Bone marrow (tissue), 2 donors: Measurements from ENCODE around the gene BCL2L1.

ENCODE experiments used
- DNase-seq, 2 donors: peaks; one replicate each; lab custom pipeline; 2025; lab: John Stamatoyannopoulos, UW

The BCL2L1 gene

GRCh38 chr20:31723319-31724078, 831 bp upstream of the BCL2L1 start:
- peak; percentile 89 to 99 for DNase-seq

DNA sequence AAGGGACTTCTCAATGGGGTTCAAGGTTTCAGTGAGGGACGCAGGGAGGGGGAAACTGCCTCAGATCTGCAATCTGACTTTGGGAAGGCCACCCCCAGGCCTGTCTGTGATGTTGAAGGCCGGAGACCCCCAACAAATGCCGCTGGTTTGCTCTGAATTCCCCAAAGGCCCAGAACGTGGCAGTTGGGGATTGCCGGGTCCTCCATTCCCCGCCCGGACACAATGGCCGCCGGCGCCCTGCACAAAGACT, 326 bp upstream of the BCL2L1 start:
- DNase-seq = no peak

DNA sequence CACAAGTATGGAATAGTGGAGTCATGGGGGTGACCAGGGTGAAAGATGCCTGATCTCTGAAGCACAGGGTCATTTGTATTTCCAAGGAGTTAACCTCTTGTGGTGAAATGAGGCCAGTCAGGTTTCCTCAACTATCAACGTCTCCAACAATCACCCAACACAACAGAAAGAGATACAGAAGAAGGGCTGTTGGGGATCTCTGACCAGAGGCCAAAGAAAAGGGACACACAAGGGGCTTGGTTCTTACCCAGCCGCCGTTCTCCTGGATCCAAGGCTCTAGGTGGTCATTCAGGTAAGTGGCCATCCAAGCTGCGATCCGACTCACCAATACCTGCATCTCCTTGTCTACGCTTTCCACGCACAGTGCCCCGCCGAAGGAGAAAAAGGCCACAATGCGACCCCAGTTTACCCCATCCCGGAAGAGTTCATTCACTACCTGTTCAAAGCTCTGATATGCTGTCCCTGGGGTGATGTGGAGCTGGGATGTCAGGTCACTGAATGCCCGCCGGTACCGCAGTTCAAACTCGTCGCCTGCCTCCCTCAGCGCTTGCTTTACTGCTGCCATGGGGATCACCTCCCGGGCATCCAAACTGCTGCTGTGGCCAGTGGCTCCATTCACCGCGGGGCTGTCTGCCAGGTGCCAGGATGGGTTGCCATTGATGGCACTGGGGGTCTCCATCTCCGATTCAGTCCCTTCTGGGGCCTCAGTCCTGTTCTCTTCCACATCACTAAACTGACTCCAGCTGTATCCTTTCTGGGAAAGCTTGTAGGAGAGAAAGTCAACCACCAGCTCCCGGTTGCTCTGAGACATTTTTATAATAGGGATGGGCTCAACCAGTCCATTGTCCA, 1.0 kb downstream of the BCL2L1 start:
- no peak for DNase-seq

DNA sequence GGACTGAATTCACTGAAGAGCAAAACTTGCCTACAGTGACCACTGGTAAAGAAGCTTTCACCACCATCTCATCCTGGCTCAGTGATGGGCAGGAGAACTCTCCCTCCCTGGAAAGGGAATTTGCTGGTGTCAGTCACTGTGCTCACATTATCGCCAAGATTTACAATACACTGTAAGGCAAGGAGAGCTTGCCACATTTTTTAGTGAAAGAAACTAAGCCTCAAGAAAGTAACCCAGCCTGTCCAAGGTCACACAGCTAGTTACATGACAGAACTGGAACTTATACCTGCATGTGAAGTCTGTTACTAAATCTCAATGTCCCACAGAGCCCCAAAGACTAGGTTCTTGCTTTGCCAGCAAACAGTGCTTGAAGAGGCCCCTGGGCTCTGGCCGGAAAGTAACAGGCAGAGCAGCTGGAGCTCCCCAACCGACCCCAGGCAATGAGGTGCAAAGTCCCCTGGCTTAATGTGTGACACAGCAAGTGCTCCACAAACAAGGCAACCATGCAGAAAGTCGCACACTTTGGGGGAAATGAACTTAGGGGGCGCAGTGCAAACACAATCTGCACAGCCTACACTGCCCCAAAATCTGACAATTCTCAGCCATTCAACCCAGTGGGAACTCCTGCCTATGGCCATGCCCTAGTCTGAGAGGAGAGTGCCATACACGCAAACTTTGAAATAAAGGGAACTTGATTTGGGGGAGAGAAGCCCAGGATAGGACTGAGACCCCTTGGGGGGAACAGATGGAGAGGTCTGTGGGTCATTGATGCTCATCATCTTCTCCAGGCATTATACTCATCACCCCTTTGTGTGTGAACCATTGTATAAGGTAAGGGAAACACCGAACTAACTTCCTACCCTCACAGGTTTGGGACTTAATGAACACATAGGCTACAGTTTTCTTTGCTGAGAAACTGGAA, 1.9 kb downstream of the BCL2L1 start:
- no peak for DNase-seq

DNA sequence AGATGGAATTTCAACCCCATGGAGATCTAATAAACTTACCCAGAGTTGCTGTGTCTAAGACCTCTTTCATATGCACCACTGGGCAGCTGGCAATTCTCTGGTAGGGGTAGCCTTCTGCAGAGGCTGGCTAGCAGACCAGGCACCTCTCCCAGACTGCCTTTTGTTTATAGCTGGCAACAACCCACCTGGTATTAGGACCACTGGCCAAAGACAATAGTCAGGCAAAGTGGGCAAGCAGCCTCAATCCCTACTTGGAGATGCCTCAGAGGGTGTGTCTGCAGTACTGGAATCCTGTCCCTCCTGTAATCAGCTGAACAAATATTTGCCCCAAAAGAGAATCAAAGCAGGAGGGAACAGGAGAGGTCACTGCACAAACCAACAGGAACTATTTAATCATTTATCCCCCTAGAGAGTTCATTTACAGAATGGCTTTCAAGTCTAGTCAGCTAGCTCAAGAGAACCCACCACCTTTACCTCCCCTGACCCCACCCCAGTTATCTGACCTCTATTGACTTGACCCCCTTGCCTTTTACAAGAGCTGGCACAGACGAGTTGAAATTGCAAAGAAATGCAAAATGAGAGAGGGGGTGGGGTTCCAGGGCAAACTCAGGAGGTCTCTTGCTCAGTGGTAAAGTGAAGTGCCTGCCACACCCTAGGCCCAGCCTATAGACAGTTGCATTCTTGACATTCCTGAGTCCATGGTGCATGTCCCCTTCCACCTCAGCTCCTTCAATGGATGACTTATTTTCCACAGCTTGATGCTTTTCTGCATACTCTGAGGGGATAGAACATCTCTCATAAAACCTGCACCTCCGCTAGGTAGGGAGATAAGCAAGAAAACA, 2.8 kb downstream of the BCL2L1 start:
- DNase-seq = no peak

DNA sequence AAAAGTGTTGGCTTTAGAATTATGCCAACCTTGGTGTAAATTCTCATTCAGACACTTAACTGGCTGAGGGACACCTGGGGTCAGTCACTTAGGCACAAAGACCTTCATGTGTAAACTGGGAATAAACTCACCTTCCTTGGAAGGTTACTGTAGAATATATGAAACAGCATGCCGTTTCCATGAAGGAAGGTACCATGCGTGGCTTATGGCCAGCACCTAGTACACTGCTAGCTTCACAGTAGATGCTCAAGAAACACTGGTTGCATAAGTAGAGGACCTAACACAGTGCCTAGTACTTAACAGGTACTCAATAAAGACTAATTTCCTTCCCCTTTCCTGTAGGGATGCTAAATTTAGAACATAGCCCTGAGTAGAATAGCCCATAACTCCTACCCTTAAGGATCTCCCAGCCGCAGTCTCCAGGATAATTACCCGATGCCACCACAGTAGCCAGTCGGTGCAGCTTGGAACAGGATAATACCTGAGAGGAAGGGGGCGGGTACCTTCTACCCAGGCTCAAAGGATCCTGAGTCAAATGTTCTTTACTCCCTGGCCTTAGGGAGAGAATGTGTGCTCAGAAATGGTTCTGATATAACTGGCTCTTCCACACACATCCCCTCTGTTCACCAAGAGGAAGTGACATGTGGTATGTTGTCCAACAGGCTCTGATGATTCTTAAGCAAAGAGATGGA, 3.6 kb downstream of the BCL2L1 start:
- no peak for DNase-seq

DNA sequence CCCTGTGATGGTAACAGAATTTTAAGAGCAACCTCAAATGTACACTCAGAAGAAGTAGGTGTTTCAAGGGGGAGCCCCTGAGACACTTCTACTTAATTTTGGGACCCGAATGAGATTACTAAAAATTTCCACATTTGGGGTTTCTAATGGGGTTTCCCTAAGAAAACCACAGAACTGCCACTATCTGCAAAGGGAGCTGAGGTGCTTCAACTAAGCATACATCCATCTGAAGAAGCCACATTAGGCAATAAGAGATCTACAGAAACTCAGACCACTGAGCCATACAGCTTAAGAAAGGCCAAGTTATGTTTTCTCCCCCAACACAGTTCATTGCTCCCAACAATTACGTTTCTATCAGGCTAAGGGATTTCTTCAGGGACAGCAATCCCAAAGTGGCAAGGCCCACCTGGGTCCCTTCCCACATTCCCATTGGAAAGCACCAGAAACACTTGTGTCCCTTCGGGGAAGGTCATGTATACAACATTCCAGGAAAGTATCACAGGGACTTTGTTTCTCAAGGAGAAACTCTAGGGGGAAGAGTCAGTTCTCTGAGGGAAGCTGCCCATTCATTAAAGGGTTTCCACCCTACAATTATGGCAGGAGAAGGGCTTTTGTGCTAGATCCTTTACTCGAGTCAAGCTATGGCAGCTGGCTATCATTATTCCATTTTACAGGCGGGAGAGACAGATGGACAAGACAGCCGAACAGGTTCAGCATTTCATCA, 5.0 kb downstream of the BCL2L1 start:
- no peak for DNase-seq

DNA sequence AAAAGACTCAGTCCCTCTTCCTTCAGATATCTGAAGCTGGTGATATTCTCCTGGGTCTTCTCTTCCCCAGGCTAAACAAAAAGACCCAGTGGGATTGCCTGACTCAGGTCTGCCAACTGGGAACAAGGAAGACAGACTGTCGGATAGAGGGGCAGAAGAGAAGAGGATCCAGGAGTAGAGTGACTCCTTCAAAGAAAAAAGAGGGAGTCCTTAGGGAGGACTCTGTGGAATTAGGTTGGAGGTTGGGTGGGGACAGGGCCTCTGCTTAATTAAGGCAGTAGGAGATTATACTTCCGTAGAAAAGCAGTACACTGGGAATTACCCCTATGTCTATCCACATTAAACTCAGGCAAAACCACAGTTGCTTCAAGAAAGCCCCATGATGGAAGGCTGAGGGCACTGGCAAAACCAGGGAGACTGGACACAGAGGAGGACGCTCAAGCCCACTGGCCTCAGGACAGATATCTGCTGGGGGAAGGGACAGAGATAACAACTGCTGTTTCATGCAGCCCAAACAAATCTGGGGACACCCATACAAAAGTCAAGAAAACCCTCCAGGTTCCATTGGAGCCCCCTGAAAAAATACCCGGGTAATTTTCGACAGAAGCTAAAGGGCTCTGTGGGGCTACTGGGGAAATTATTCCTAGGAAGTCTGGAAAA, 5.7 kb downstream of the BCL2L1 start:
- DNase-seq = no peak

GRCh38 chr20:31716351-31716750, 6.3 kb downstream of the BCL2L1 start:
- no peak for DNase-seq

DNA sequence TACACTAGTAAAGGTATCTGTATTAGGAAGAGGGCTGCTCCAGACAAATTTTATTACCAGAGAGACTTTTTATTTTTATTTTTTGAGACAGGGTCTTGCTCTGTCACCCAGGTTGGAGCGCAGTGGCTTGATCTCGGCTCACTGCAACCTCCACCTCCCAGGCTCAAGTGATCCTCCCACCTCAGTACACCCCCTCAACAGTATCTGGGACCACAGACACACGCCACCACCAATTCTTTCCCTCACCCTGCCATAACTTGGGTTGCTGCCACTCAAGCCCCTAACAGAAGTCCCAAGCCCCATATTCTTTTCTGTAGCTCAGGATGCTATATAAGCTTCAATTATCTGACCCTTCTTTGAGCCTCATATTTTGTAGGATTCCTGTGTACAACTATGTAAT, 6.9 kb downstream of the BCL2L1 start:
- DNase-seq = no peak

DNA sequence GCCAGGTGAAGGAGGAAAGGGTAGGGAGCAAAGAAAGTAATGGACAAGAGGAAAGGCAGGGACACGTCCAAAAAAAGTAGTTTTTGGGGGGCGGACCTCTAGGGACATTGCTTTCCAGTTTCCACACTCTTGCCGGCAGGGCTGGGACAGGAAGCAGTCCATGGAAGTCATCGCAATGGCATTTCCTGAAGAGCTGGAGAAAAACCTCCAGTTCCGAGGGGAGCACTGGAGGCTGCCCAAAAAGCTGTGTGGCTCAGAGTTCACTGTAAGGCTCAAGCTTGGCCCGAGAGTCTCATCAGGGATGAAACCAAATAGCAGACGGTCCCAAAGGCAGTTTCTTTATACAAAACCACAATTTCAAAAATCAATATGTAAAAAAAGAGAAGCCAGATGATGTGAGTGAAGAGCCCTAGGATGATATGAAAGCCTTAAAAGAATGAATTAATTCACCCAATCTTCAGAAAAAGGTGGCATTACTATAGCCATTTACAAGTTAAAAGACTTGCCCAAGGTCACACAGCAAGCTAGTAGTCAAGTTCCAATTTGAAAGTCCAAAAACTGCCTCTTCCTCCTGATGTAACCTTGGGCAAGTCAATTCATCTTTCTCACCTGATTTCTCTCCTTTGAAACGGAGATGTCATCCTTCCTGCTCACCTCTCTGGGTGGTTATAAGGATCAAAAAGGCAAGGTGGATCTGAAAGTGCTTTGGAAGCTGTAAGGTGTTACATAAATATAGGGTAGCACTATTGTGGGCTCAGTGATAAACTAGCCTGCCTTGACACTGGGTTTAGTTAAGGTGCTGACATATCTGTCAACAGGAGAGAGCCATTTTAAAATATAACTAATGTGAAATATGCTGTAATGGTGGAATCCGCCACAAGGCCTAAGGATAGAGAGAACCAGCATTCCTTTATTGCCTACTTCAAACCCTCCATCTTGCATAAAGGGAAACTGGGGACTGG, 9.1 kb downstream of the BCL2L1 start:
- DNase-seq = no peak

DNA sequence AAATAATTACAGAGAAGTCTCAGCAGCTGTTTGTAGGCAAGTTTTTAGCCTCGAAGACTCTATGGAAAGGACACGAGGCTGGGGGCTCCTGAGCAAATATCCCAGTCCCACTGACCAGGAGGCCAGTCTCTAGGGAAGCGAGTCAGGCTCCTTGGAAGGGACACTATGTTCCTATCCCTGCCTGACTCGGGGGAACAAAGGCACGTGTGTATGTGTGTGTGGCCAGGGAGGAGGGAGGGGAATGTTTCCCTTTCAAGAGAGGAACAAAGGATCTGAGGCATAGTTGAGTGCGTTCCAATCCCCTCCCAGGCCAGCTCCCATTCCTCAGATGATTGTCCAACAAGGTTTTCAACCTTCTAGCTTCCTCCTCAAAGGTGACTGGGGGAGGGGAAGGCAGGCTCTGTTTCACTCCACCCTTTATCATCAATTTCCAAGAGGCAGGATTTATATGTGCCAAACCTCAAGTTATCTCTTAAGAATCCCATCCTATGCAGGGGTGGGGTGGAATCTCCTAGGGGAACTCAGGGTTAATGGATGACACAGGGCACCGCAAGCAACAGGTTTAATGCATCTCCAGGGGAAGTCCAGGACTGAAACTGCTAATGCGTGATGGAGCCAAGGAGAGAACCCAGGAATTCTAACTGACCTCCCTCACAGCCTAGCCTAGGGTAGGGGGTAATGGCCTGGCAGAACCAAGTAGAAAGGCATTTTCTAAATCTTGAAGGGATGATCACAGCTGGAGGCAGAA, 9.9 kb downstream of the BCL2L1 start:
- DNase-seq = no peak

- DNase-seq = no peak
Observed at GRCh38 chr20:31712112-31712553, 10.5 kb downstream of the BCL2L1 start.

DNA sequence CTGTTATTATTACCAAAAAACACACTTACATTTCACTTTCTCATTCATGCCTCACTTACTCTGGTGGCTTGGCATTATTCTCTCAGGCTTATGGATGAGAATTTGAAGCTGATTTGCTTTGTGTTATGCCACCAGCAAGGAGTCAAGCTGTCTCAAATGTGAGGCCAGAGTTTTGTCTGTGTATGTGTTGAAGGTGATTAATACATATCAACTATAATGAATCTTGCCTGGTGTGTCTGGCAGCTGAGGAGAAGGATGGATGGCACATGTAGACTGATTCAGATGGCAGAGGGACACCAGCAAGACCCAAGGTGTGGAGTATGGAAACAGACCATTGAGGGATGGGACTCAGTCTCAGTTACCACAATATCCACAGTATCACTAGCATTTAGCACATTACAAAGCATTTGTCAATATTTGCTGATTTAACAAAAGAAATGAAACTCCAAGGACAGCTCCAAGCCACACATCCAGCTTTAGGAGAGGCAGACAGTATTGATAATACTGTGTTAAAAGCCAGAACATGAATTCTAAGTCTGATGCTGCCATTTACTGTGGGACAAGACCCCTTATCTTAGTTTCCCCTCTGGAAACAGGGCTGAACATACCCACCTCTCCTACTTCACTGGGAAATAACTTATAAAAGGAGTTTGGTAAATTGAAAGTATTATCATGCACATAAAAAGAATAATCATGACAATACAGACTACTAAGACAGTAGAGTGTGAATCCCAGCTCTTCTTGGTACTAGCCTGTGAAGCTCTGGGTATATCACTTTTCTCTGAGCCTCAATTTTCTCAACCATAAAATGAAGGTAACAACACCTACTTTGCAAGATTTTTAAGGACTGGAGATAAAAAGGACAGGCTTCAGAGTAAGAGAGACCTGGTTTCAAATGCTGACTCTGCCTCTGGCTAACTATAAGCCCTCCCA, 11.2 kb downstream of the BCL2L1 start:
- no peak for DNase-seq

DNA sequence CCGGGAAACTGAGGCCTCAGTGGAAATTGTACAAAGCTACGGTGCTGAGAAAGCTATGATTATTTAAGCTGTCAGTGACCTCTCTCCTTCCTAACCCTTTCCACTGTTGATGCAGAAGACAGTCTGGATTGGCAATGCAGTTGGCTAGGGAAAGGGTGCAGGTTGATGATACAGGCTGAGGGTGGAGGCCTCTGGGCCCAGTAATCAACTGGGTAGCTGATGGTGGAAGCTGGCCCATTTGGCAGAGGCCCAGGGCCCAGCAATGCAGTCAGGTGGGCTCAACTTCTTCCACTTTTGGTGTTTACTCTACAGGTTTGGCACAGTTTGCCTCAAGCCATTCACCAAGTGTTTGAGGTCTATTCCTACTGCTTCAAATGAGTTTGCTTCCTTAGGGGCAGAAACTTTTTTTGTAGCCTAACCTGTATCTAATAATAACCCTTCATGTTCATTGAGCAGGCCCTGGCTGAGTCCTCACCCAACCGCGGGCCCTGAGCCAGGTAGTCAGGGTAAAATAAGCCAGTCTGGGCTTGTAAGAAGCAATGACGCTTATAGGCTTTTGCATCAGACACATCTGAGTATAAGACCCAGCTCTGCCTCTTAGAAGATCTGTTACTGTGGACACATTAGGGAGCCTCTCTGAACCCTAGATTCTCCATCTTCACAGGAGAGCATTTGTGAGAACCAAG, 12.1 kb downstream of the BCL2L1 start:
- DNase-seq = no peak

GRCh38 chr20:31709939-31710338, 12.7 kb downstream of the BCL2L1 start:
- DNase-seq = no peak
